ENCODE results near the gene SGPP2. TPM values are rescaled to one million over a fixed set of nuclear protein-coding genes. Genes with fewer than 3 reads are reported as not detected.

Gene SGPP2
- total RNA-seq, 1 experiment from 2014 or later, result not detected

- peaks cover 9% of the 10 kb centered on the region for H3K27me3 Mint-ChIP-seq (ENCODE audit: low read depth)
- Histone ChIP-seq H2BK15ac (ENCODE audit: low read depth, low read length) (no peak overlapping the region), H3K14ac (ENCODE audit: insufficient read depth, low read length) (no peak overlapping the region), H3K18ac (ENCODE audit: insufficient read length, low read depth, low read length) (no peak overlapping the region), H3K23me2 (ENCODE audit: insufficient read length, low read depth, low read length, poor library complexity, severe bottlenecking) (no peaks in the 10 kb centered on the region), H3K23ac (ENCODE audit: insufficient read length, low read depth, low read length) (no peak overlapping the region), H2BK5ac (ENCODE audit: insufficient read length, low read length) (no peak overlapping the region), H3K27ac (ENCODE audit: insufficient read length, low read depth, low read length) (no peak overlapping the region), H3K4ac (ENCODE audit: low read depth, low read length) (no peak overlapping the region), H4K91ac (ENCODE audit: insufficient read length, low read depth, low read length) (no peak overlapping the region), H2AFZ (ENCODE audit: low read length) (no peak overlapping the region), H2BK120ac (ENCODE audit: low read depth, low read length, poor library complexity, severe bottlenecking) (no peak overlapping the region), H4K8ac (replicated peaks; ENCODE audit: insufficient read length, low read depth, low read length) (no peak overlapping the region), H3K79me2 (ENCODE audit: insufficient read depth, low read length) (no peaks in the 10 kb centered on the region), H4K20me1 (ENCODE audit: control insufficient read depth, insufficient read depth, insufficient read length) (no peaks in the 10 kb centered on the region), H3K9ac (ENCODE audit: extremely low read depth, insufficient read length, low read length) (no peak overlapping the region), H3T11ph (ENCODE audit: low read length) (no peak overlapping the region), H3K79me1 (ENCODE audit: insufficient read depth, low read depth, low read length, poor library complexity, severe bottlenecking) (no peaks in the 10 kb centered on the region), H3K4me1 (ENCODE audit: insufficient read depth, low read length) (no peaks in the 10 kb centered on the region; the same call in 1 of the 2 replicates), H2BK20ac (ENCODE audit: low read depth, low read length, poor library complexity, severe bottlenecking) (no peak overlapping the region), H2AK5ac (ENCODE audit: insufficient read length, low read length) (no peak overlapping the region), H4K5ac (ENCODE audit: insufficient read length, low read depth, low read length) (no peak overlapping the region), H3K56ac (ENCODE audit: insufficient read length, low read depth, low read length) (no peak overlapping the region), H3K27me3 (ENCODE audit: insufficient read depth, low read length) (no peaks in the 10 kb centered on the region), H3K4me2 (ENCODE audit: insufficient read depth, insufficient read length, low read length) (no peak overlapping the region), H2BK12ac (ENCODE audit: insufficient read length, low read depth, low read length) (no peak overlapping the region), H3K9me3 (ENCODE audit: control insufficient read depth, low read depth, low read length) (no peaks in the 10 kb centered on the region)
- no peaks in the 10 kb centered on the region for H3K36me3 Mint-ChIP-seq (ENCODE audit: insufficient read depth in 1 of 3, low read depth in 3 of 3)
- no CpG with 5 or more reads among the region's 1 CpG for WGBS (ENCODE audit: extremely low coverage, insufficient read length, low lambda C conversion rate)
- H3K4me3 Mint-ChIP-seq, result no peak overlapping the region
- H3K9me3 Mint-ChIP-seq, result peaks cover 3% of the 10 kb centered on the region in 2 experiments; a peak in 2 of 5 replicates
- no peak for TF ChIP-seq CTCF (conservative IDR thresholded peaks at IDR 0.05)
- no peak overlapping the region for H3K27ac Mint-ChIP-seq
- peaks cover 11 to 24% of the 10 kb centered on the region in 2 experiments for H3K4me1 Mint-ChIP-seq
- DNase-seq, result no peak
Observed at GRCh38 chr2:222522082-222522481, 97.7 kb downstream of the SGPP2 start.

All from H9 (cell line).